GM21737 (cell line): ENCODE data around the gene PGK1.

ENCODE experiments used
- ATAC-seq: cut with Tn5 transposase; IDR thresholded peaks from one replicate; pipeline ENCODE4 v1.9.1; 2021; ENCODE audit warnings: mild to moderate bottlenecking, moderate library complexity; ENCODE audit not compliant: unreplicated experiment

Gene PGK1

DNA sequence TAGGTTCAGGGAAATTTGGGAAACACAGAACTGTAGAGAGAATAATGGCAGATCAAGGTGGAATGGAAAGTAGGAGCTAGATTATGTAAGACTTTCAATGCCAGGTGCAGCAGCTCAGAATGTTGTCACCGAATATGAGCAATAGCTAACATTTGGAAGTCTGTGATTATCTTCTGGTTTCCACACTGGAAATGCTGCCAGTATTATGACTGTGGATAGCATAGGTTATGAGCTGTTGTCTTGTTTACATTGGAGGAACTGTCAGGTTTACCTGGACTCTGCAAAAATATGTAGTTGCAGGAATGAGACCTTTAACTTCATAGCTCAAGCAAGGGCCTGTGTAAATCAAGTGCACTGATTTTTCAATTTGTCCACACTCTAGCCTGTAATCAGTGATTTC lies 61.4 kb downstream of the PGK1 start:
- no peak for ATAC-seq

DNA sequence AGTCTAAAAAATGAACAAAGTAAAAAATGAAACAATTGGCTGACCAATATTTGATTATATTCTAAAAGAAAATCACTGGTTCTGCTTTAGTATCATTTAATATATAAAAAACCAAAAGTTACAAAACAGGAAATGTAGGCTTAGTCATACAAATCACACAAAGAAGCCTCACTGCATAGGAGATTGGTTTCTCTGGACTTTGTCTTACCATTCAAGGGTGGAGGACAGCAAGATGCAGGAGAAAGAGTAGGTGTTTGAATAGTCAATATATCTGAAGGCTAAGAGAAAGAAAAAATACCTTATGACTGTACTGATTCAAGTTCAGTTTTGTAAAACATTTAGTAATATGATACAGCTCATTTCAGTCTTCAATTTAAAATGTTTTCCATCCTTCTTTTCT lies 64.0 kb downstream of the PGK1 start:
- ATAC-seq: no peak
